ENCODE measurements around the gene ZBED4.
"Not testable (repeated sequence)": the region's sequence is repeated elsewhere in the genome, so short reads cannot be mapped to it uniquely, and the experiment has no call there.

ZBED4 gene

GRCh38 chr22:49852898-49853894 lies at the start of gene ZBED4:
ZBED4 (plus strand) TSS chr22:49853844; CDS start chr22:49883663, 29,819 bp downstream.
- DNase-seq, result peak; percentile 96 to 98

GRCh38 chr22:49807129-49807528 lies 46.5 kb upstream of the ZBED4 start:
- no peak for DNase-seq

GRCh38 chr22:49807780-49808708 lies 45.6 kb upstream of the ZBED4 start:
- no peak for DNase-seq

GRCh38 chr22:49810363-49811019 lies 43.2 kb upstream of the ZBED4 start:
- no peak for DNase-seq

GRCh38 chr22:49811020-49811791 lies 42.4 kb upstream of the ZBED4 start:
- DNase-seq, result no peak

- DNase-seq, result no peak
Observed at GRCh38 chr22:49812838-49813237, 40.8 kb upstream of the ZBED4 start.

GRCh38 chr22:49814164-49814686 lies 39.4 kb upstream of the ZBED4 start:
- no peak for DNase-seq

- no peak for DNase-seq
Observed at GRCh38 chr22:49814856-49815255, 38.8 kb upstream of the ZBED4 start.

GRCh38 chr22:49815641-49816091 lies 38.0 kb upstream of the ZBED4 start:
- no peak for DNase-seq

GRCh38 chr22:49817359-49817758 lies 36.3 kb upstream of the ZBED4 start:
- DNase-seq, result no peak

GRCh38 chr22:49820984-49821383 lies 32.7 kb upstream of the ZBED4 start:
- DNase-seq, result no peak

GRCh38 chr22:49821741-49822140 lies 31.9 kb upstream of the ZBED4 start:
- not testable (repeated sequence) for DNase-seq

- DNase-seq, result no peak
Observed at GRCh38 chr22:49823289-49824045, 30.2 kb upstream of the ZBED4 start.

- no peak for DNase-seq
Observed at GRCh38 chr22:49824185-49824925, 29.3 kb upstream of the ZBED4 start.

- DNase-seq, result no peak
Observed at GRCh38 chr22:49824936-49825335, 28.7 kb upstream of the ZBED4 start.

GRCh38 chr22:49825436-49825835 lies 28.2 kb upstream of the ZBED4 start:
- no peak for DNase-seq

GRCh38 chr22:49825944-49826602 lies 27.6 kb upstream of the ZBED4 start:
- no peak for DNase-seq

- DNase-seq, result peak in 1 of 2 experiments; percentile 26
Observed at GRCh38 chr22:49826603-49827270, 26.9 kb upstream of the ZBED4 start.

GRCh38 chr22:49827271-49827852 lies 26.3 kb upstream of the ZBED4 start:
- DNase-seq, result no peak

Data from SHP77 (cell line).